22Rv1 (cell line): ENCODE results near the gene EVI5.

Experiments used
- ZFX ChIP-seq: fragments of 450-650 bp; IDR thresholded peaks from 2 replicates; pipeline ENCODE4 v1.6.1; 2017; ENCODE audit warnings: antibody characterized with exemption, borderline replicate concordance
- TF ChIP-seq, protein P1 (sequence below): fragments of 450-650 bp; IDR thresholded peaks from 2 replicates; pipeline ENCODE4 v1.5.1; 2017; ENCODE audit warnings: mild to moderate bottlenecking

- TF ChIP-seq, protein P1, sequence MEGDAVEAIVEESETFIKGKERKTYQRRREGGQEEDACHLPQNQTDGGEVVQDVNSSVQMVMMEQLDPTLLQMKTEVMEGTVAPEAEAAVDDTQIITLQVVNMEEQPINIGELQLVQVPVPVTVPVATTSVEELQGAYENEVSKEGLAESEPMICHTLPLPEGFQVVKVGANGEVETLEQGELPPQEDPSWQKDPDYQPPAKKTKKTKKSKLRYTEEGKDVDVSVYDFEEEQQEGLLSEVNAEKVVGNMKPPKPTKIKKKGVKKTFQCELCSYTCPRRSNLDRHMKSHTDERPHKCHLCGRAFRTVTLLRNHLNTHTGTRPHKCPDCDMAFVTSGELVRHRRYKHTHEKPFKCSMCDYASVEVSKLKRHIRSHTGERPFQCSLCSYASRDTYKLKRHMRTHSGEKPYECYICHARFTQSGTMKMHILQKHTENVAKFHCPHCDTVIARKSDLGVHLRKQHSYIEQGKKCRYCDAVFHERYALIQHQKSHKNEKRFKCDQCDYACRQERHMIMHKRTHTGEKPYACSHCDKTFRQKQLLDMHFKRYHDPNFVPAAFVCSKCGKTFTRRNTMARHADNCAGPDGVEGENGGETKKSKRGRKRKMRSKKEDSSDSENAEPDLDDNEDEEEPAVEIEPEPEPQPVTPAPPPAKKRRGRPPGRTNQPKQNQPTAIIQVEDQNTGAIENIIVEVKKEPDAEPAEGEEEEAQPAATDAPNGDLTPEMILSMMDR = no peak
- no peak for TF ChIP-seq ZFX
These were observed 306.5 kb downstream of the EVI5 start for GRCh38 chr1:92478393-92478792.
